MCF 10A (cell line): ENCODE results near the gene SSX2IP. TPM values are rescaled to one million over a fixed set of nuclear protein-coding genes. Genes with fewer than 3 reads are reported as not detected.

Experiments used
- BruUV-seq: library from RNA; stranded (reverse); fragments of 400-500 nt; replicated peaks from 2 replicates; lab custom pipeline; 2021; lab: Mats Ljungman, UMichigan
- CTCF ChIA-PET: fragments of 300-600 bp; sonication (Branson Sonifier 250); formaldehyde crosslinking; extraction: SDS; loops from one replicate; lab custom pipeline; 2021; ENCODE audit warnings: antibody characterized with exemption, inconsistent platforms; lab: Yijun Ruan, JAX
- POLR2A ChIA-PET: fragments of 300-600, 350-650 bp; sonication (Branson Sonifier 250); formaldehyde crosslinking; extraction: SDS; loops from one replicate; lab custom pipeline; 2020; ENCODE audit warnings: antibody characterized with exemption, inconsistent platforms; lab: Yijun Ruan, JAX
- DNase-seq: peaks from one replicate; pipeline ENCODE4 v3.0.0-alpha.2; 2018; ENCODE audit not compliant: unreplicated experiment
- H3K27ac Mint-ChIP-seq: one replicate; pipeline ENCODE4 v1.8.0; 2022; ENCODE audit warnings: mild to moderate bottlenecking, low read depth, mixed read lengths; ENCODE audit not compliant: unreplicated experiment
- H3K27me3 Mint-ChIP-seq: one replicate; pipeline ENCODE4 v1.8.0; 2022; ENCODE audit warnings: mixed read lengths; ENCODE audit not compliant: insufficient read depth, unreplicated experiment
- H3K36me3 Mint-ChIP-seq: one replicate; pipeline ENCODE4 v1.8.0; 2022; ENCODE audit warnings: mild to moderate bottlenecking, moderate library complexity, mixed read lengths; ENCODE audit not compliant: insufficient read depth, unreplicated experiment
- H3K4me1 Mint-ChIP-seq: one replicate; pipeline ENCODE4 v1.8.0; 2022; ENCODE audit warnings: mixed read lengths; ENCODE audit not compliant: insufficient read depth, unreplicated experiment
- H3K4me3 Mint-ChIP-seq: one replicate; pipeline ENCODE4 v1.8.0; 2022; ENCODE audit warnings: mild to moderate bottlenecking, moderate library complexity, mixed read lengths; ENCODE audit not compliant: unreplicated experiment
- H3K9me3 Mint-ChIP-seq: one replicate; pipeline ENCODE4 v1.8.0; 2022; ENCODE audit warnings: mixed read lengths; ENCODE audit not compliant: unreplicated experiment
- CTCF ChIP-seq: fragments of 200-600 bp; IDR thresholded peaks from one replicate; pipeline ENCODE4 v1.8.0; 2022; ENCODE audit warnings: antibody characterized with exemption, mild to moderate bottlenecking; ENCODE audit not compliant: unreplicated experiment
- intact Hi-C: fragments of 100-400 bp; cut with micrococcal nuclease; formaldehyde crosslinking; loops from 2 replicates; pipeline ENCODE4 v1.14.1; 2022
- total RNA-seq: library from RNA; stranded (reverse); gene quantifications from 2 replicates; pipeline ENCODE4 v1.2.3, GENCODE V29; 2022

SSX2IP gene
- total RNA-seq, 1 experiment from 2014 or later = 19.4 TPM

GRCh38 chr1:84668185-84668584 is 22.1 kb downstream of the SSX2IP start:
- H3K9me3 Mint-ChIP-seq = no peaks in the 10 kb centered on the region
- no TSS peak for BruUV-seq

GRCh38 chr1:84665703-84666317 is 24.5 kb downstream of the SSX2IP start:
- no peak for TF ChIP-seq CTCF
- intact Hi-C loops = loop anchor here (5.0 kb wide), 1 partner anchor 86 kb away; no protein-coding TSS in a partner anchor
- ChIA-PET POLR2A (no interaction called here), CTCF (interaction anchor here (0.9 kb wide), 2 partner anchors 11 to 23 kb away, joined by 3 read pairs; no protein-coding TSS in a partner anchor)
- peak; percentile 11 for DNase-seq
- no TSS peak for BruUV-seq
- Mint-ChIP-seq H3K27me3 (no peaks in the 10 kb centered on the region), H3K27ac (peak overlapping the region; percentile 85), H3K36me3 (peaks cover 13% of the 10 kb centered on the region), H3K9me3 (no peaks in the 10 kb centered on the region), H3K4me3 (no peak overlapping the region), H3K4me1 (peaks cover 13% of the 10 kb centered on the region)

More at GRCh38 chr1:84668185-84668584, 22.1 kb downstream of the SSX2IP start:
- ChIA-PET POLR2A (interaction anchor here (0.6 to 1.3 kb wide), 4 partner anchors 9 to 190 kb away, joined by 3 to 4 read pairs (median 3); partner anchors contain the start of gene SPATA1), CTCF (interaction anchor here (1.0 to 1.4 kb wide), 5 partner anchors 9 to 587 kb away, joined by 3 read pairs; no protein-coding TSS in a partner anchor)
- DNase-seq = peak; percentile 33
- Mint-ChIP-seq H3K36me3 (peaks cover 13% of the 10 kb centered on the region), H3K4me1 (peaks cover 13% of the 10 kb centered on the region), H3K4me3 (no peak overlapping the region), H3K27ac (no peak overlapping the region), H3K27me3 (no peaks in the 10 kb centered on the region)
- no peak for TF ChIP-seq CTCF
- intact Hi-C loops = loop anchor here (5.0 kb wide), 1 partner anchor 84 kb away; no protein-coding TSS in a partner anchor

- Mint-ChIP-seq H3K4me3 (no peak overlapping the region), H3K27me3 (no peaks in the 10 kb centered on the region), H3K27ac (no peak overlapping the region), H3K9me3 (no peaks in the 10 kb centered on the region), H3K36me3 (peaks cover 20% of the 10 kb centered on the region), H3K4me1 (no peaks in the 10 kb centered on the region)
- TF ChIP-seq CTCF = no peak
- POLR2A ChIA-PET = interaction anchor here (0.6 kb wide), 2 partner anchors 298 to 555 kb away, joined by 3 read pairs; no protein-coding TSS in a partner anchor
- BruUV-seq = no TSS peak
- CTCF ChIA-PET = interaction anchor here (0.8 kb wide), 1 partner anchor 16 kb away, joined by 3 read pairs; no protein-coding TSS in a partner anchor
- DNase-seq = no peak
- intact Hi-C loops = loop anchor here (1.0 kb wide), 2 partner anchors 100 to 283 kb away; no protein-coding TSS in a partner anchor
These were observed 37.1 kb downstream of the SSX2IP start for GRCh38 chr1:84653130-84653677.

- CTCF ChIA-PET = no interaction called here
- H3K4me3 Mint-ChIP-seq = no peak overlapping the region
- DNase-seq = no peak
- no peak for TF ChIP-seq CTCF
- H3K9me3 Mint-ChIP-seq = no peaks in the 10 kb centered on the region
- H3K27ac Mint-ChIP-seq = no peak overlapping the region
- H3K36me3 Mint-ChIP-seq = peaks cover 6% of the 10 kb centered on the region
- no TSS peak for BruUV-seq
- intact Hi-C loops = no loop called here
- POLR2A ChIA-PET = interaction anchor here (0.6 kb wide), 1 partner anchor 12 kb away, joined by 3 read pairs; no protein-coding TSS in a partner anchor
- no peaks in the 10 kb centered on the region for H3K27me3 Mint-ChIP-seq
- no peaks in the 10 kb centered on the region for H3K4me1 Mint-ChIP-seq
These were observed 45.8 kb downstream of the SSX2IP start for GRCh38 chr1:84644472-84644871.
